ENCODE results near the gene KLHL29.

- TF ChIP-seq CTCF (conservative IDR thresholded peaks at IDR 0.05; ENCODE audit: low read depth in 2 of 2) (no peak), JUNB (IDR thresholded peaks at IDR 0.05; ENCODE audit: unreplicated experiment) (no peak), POLR2AphosphoS5 (IDR thresholded peaks at IDR 0.05; ENCODE audit: low read depth) (no peak), EZH2phosphoT487 (IDR thresholded peaks at IDR 0.05; ENCODE audit: unreplicated experiment) (no peak), EZH2 (IDR thresholded peaks at IDR 0.05; ENCODE audit: low read depth, unreplicated experiment) (no peak), REST (IDR thresholded peaks at IDR 0.05; ENCODE audit: unreplicated experiment) (no peak), CREB1 (CRISPR knock-in tag; IDR thresholded peaks at IDR 0.05; ENCODE audit: low read depth) (no peak), NANOG (IDR thresholded peaks at IDR 0.05; ENCODE audit: borderline replicate concordance) (no peak), ZNF331 (CRISPR knock-in tag; IDR thresholded peaks at IDR 0.05; ENCODE audit: low read depth) (no peak), ETS1 (IDR thresholded peaks at IDR 0.05) (no peak), STAT1 (IDR thresholded peaks at IDR 0.05; ENCODE audit: unreplicated experiment) (no peak), ZNF114 (CRISPR knock-in tag; IDR thresholded peaks at IDR 0.05) (no peak)
Measured at GRCh38 chr2:23600346-23600745, 215.4 kb downstream of the KLHL29 start.
